ENCODE data around the gene MAP4K1.
A peak's percentile ranks its signal among the peaks of the same experiment; 100 is the strongest.

The MAP4K1 gene

GRCh38 chr19:38664503-38665211 lies 46.9 kb upstream of the MAP4K1 start (continued):
- TF ChIP-seq, protein P1, sequence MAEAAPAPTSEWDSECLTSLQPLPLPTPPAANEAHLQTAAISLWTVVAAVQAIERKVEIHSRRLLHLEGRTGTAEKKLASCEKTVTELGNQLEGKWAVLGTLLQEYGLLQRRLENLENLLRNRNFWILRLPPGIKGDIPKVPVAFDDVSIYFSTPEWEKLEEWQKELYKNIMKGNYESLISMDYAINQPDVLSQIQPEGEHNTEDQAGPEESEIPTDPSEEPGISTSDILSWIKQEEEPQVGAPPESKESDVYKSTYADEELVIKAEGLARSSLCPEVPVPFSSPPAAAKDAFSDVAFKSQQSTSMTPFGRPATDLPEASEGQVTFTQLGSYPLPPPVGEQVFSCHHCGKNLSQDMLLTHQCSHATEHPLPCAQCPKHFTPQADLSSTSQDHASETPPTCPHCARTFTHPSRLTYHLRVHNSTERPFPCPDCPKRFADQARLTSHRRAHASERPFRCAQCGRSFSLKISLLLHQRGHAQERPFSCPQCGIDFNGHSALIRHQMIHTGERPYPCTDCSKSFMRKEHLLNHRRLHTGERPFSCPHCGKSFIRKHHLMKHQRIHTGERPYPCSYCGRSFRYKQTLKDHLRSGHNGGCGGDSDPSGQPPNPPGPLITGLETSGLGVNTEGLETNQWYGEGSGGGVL (tag by site-specific recombination; IDR thresholded peaks at IDR 0.05) = no peak
- TF ChIP-seq WT1 (tag by site-specific recombination; IDR thresholded peaks at IDR 0.05) = peak; percentile 24; the same call in 1 of the 2 replicates
- no peak for TF ChIP-seq ZBTB17 (tag by site-specific recombination; IDR thresholded peaks at IDR 0.05)
- TF ChIP-seq ZBTB20 (tag by site-specific recombination; IDR thresholded peaks at IDR 0.05) = no peak
- no peak for TF ChIP-seq ZSCAN23 (tag by site-specific recombination; IDR thresholded peaks at IDR 0.05)
- TF ChIP-seq, protein P2, sequence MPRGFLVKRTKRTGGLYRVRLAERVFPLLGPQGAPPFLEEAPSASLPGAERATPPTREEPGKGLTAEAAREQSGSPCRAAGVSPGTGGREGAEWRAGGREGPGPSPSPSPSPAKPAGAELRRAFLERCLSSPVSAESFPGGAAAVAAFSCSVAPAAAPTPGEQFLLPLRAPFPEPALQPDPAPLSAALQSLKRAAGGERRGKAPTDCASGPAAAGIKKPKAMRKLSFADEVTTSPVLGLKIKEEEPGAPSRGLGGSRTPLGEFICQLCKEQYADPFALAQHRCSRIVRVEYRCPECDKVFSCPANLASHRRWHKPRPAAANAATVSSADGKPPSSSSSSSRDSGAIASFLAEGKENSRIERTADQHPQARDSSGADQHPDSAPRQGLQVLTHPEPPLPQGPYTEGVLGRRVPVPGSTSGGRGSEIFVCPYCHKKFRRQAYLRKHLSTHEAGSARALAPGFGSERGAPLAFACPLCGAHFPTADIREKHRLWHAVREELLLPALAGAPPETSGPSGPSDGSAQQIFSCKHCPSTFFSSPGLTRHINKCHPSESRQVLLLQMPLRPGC (tag by site-specific recombination; IDR thresholded peaks at IDR 0.05) = no peak
- TF ChIP-seq SP7 (tag by site-specific recombination; IDR thresholded peaks at IDR 0.05) = 0 out of 2 replicates have a peak, but pooled peaks have one; percentile 57
- TF ChIP-seq, protein P3, sequence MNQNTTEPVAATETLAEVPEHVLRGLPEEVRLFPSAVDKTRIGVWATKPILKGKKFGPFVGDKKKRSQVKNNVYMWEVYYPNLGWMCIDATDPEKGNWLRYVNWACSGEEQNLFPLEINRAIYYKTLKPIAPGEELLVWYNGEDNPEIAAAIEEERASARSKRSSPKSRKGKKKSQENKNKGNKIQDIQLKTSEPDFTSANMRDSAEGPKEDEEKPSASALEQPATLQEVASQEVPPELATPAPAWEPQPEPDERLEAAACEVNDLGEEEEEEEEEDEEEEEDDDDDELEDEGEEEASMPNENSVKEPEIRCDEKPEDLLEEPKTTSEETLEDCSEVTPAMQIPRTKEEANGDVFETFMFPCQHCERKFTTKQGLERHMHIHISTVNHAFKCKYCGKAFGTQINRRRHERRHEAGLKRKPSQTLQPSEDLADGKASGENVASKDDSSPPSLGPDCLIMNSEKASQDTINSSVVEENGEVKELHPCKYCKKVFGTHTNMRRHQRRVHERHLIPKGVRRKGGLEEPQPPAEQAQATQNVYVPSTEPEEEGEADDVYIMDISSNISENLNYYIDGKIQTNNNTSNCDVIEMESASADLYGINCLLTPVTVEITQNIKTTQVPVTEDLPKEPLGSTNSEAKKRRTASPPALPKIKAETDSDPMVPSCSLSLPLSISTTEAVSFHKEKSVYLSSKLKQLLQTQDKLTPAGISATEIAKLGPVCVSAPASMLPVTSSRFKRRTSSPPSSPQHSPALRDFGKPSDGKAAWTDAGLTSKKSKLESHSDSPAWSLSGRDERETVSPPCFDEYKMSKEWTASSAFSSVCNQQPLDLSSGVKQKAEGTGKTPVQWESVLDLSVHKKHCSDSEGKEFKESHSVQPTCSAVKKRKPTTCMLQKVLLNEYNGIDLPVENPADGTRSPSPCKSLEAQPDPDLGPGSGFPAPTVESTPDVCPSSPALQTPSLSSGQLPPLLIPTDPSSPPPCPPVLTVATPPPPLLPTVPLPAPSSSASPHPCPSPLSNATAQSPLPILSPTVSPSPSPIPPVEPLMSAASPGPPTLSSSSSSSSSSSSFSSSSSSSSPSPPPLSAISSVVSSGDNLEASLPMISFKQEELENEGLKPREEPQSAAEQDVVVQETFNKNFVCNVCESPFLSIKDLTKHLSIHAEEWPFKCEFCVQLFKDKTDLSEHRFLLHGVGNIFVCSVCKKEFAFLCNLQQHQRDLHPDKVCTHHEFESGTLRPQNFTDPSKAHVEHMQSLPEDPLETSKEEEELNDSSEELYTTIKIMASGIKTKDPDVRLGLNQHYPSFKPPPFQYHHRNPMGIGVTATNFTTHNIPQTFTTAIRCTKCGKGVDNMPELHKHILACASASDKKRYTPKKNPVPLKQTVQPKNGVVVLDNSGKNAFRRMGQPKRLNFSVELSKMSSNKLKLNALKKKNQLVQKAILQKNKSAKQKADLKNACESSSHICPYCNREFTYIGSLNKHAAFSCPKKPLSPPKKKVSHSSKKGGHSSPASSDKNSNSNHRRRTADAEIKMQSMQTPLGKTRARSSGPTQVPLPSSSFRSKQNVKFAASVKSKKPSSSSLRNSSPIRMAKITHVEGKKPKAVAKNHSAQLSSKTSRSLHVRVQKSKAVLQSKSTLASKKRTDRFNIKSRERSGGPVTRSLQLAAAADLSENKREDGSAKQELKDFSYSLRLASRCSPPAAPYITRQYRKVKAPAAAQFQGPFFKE (tag by site-specific recombination; IDR thresholded peaks at IDR 0.05; ENCODE audit: borderline replicate concordance) = no peak
- no peak for TF ChIP-seq ZNF76 (tag by site-specific recombination; IDR thresholded peaks at IDR 0.05; ENCODE audit: borderline replicate concordance, low read depth)
- no peak for TF ChIP-seq KLF8 (tag by site-specific recombination; IDR thresholded peaks at IDR 0.05)
- TF ChIP-seq ZNF513 (tag by site-specific recombination; IDR thresholded peaks at IDR 0.05) = no peak

DNA sequence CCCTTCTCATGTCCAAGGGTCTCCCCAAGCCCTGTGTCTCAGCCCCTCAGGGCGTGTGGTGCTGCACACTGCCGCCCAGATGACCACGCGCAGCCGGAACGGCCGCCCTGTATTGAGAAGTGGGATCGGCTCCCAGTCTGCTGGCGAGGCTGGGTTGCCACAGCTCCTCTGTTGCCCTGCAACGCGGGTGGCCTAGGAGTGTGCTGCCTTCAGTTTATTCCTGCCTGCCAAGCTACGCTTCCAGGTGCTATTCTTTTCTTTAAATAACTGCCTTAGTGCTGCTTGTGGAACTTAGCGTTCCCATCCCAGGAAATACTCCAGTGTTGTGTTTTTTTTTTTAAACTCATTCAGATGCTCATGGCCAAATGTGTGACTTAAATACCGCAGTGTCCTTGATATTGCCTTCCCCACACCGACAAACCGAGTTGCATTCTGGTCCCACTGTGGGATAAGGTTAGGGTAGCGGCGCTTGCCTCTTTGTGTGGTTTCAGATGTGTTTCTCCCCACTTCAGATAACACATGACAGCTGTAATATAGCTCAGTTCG lies 46.3 kb upstream of the MAP4K1 start:
- Histone ChIP-seq H3K4me3 (ENCODE audit: low read depth, low read length) (no peak overlapping the region), H3K4me1 (ENCODE audit: control insufficient read depth, insufficient read depth, low read length) (peaks cover 71% of the 10 kb centered on the region), H3K36me3 (ENCODE audit: control insufficient read depth in 2 of 2, insufficient read depth in 1 of 2, low read length in 2 of 2) (peaks cover 3 to 27% of the 10 kb centered on the region in 2 experiments; a peak in 2 of 3 replicates), H3K9me3 (ENCODE audit: control insufficient read depth, insufficient read depth, low read depth, low read length) (no peaks in the 10 kb centered on the region), H3K27ac (ENCODE audit: extremely low read depth, low read depth, low read length) (no peak overlapping the region; the same call in 1 of the 2 replicates)
- ChIA-PET CTCF (interaction anchor here (0.7 to 3.0 kb wide), 4 partner anchors 27 to 120 kb away, joined by 3 to 13 read pairs (median 6); no protein-coding TSS in a partner anchor), POLR2A (interaction anchor here (0.7 to 10.8 kb wide), 5 partner anchors 10 to 36 kb away, joined by 3 to 122 read pairs (median 6); partner anchors contain the start of gene ACTN4)
- TF ChIP-seq ZFHX2 (tag by site-specific recombination; conservative IDR thresholded peaks at IDR 0.05) = no peak
- TF ChIP-seq ZNF600 (tag by site-specific recombination; IDR thresholded peaks at IDR 0.05) = peak; percentile 88
- no peak for TF ChIP-seq ZNF580 (tag by site-specific recombination; IDR thresholded peaks at IDR 0.05)
- no peak for TF ChIP-seq TRIM28 (IDR thresholded peaks at IDR 0.05; ENCODE audit: borderline replicate concordance, low read length)
- no peak for TF ChIP-seq ZNF324 (tag by site-specific recombination; IDR thresholded peaks at IDR 0.05)
- TF ChIP-seq, protein P3 (tag by site-specific recombination; IDR thresholded peaks at IDR 0.05; ENCODE audit: borderline replicate concordance) = no peak
- TF ChIP-seq ZBTB20 (tag by site-specific recombination; IDR thresholded peaks at IDR 0.05) = no peak
